Urinary bladder (tissue), 4 donors: ENCODE data around the gene DUSP19. TPM values are rescaled to one million over a fixed set of nuclear protein-coding genes. Genes with fewer than 3 reads are reported as not detected.

Source experiments
- DNase-seq: peaks from one replicate; pipeline ENCODE4 v3.0.0-alpha.2; 2015; ENCODE audit errors: extremely low spot score
- H3K27ac ChIP-seq: one replicate; pipeline ENCODE4 v1.5.1; 2013; ENCODE audit warnings: low read depth, mild to moderate bottlenecking, moderate library complexity
- H3K36me3 ChIP-seq: one replicate; pipeline ENCODE4 v1.6.1; 2013; ENCODE audit warnings: mild to moderate bottlenecking, moderate library complexity; ENCODE audit not compliant: insufficient read depth
- H3K4me1 ChIP-seq: one replicate; pipeline ENCODE4 v1.6.1; 2013; ENCODE audit warnings: mild to moderate bottlenecking, moderate library complexity; ENCODE audit not compliant: insufficient read depth
- H3K4me3 ChIP-seq: one replicate; pipeline ENCODE4 v1.5.1; 2013; ENCODE audit warnings: low read depth, low read length
- WGBS: extraction: QIAGEN DNeasy Blood & Tissue Kit; methylation state at CpG from one replicate; pipeline ENCODE4 v1.1.7; 2013; 5-methylcytosine and 5-hydroxymethylcytosine counted together
- polyA plus RNA-seq: library from polyadenylated mRNA; stranded (reverse); fragments of 200-250 nt; gene quantifications from one replicate; pipeline ENCODE4 v1.2.3, GENCODE V29; 2013
- total RNA-seq: library from RNA; depleted of rRNA; stranded (reverse); fragments of >200 nt; gene quantifications from one replicate; pipeline ENCODE4 v1.2.3, GENCODE V29; 2014
- donor health status: healthy with polysubstance abuse.
- donor health status: healthy.

The DUSP19 gene
- total and polyA plus RNA-seq, 2 donors: 2.9 to 9.6 TPM

GRCh38 chr2:183081911-183082310, 3.4 kb downstream of the DUSP19 start:
- WGBS: 25% methylated on average over 1 of the region's 1 CpG
- no peak overlapping the region for H3K27ac ChIP-seq
- no peaks in the 10 kb centered on the region for H3K36me3 ChIP-seq
- no peak for DNase-seq
- H3K4me3 ChIP-seq: no peak overlapping the region
- no peaks in the 10 kb centered on the region for H3K4me1 ChIP-seq

GRCh38 chr2:183088061-183088460, 9.5 kb downstream of the DUSP19 start:
- H3K4me3 ChIP-seq: no peak overlapping the region
- no peak overlapping the region for H3K27ac ChIP-seq
- 85% methylated on average over 3 of the region's 3 CpGs for WGBS
- H3K36me3 ChIP-seq: no peaks in the 10 kb centered on the region
- DNase-seq: no peak
- H3K4me1 ChIP-seq: no peaks in the 10 kb centered on the region

GRCh38 chr2:183089192-183089851, 10.8 kb downstream of the DUSP19 start:
- Histone ChIP-seq H3K27ac (no peak overlapping the region), H3K4me1 (no peaks in the 10 kb centered on the region), H3K4me3 (no peak overlapping the region), H3K36me3 (no peaks in the 10 kb centered on the region)
- no peak for DNase-seq
- WGBS: 90% methylated on average over 6 of the region's 6 CpGs

- Histone ChIP-seq H3K27ac (no peak overlapping the region), H3K4me1 (no peaks in the 10 kb centered on the region), H3K4me3 (no peak overlapping the region), H3K36me3 (no peaks in the 10 kb centered on the region)
- DNase-seq: no peak
- WGBS: 94% methylated on average over 7 of the region's 7 CpGs
Measured at GRCh38 chr2:183091318-183091953, 12.9 kb downstream of the DUSP19 start.

GRCh38 chr2:183091954-183092345, 13.4 kb downstream of the DUSP19 start:
- whole genome bisulfite sequencing: 93% methylated on average over 2 of the region's 2 CpGs
- Histone ChIP-seq H3K27ac (no peak overlapping the region), H3K4me3 (no peak overlapping the region), H3K36me3 (no peaks in the 10 kb centered on the region), H3K4me1 (no peaks in the 10 kb centered on the region)
- no peak for DNase-seq

- no peak overlapping the region for H3K4me3 ChIP-seq
- H3K27ac ChIP-seq: no peak overlapping the region
- no peaks in the 10 kb centered on the region for H3K4me1 ChIP-seq
- WGBS: 23% methylated on average over 2 of the region's 2 CpGs
- no peak for DNase-seq
- no peaks in the 10 kb centered on the region for H3K36me3 ChIP-seq
Measured at GRCh38 chr2:183093857-183094657, 15.5 kb downstream of the DUSP19 start.

- WGBS: 70% methylated on average over 4 of the region's 4 CpGs
- no peaks in the 10 kb centered on the region for H3K4me1 ChIP-seq
- H3K36me3 ChIP-seq: no peaks in the 10 kb centered on the region
- H3K4me3 ChIP-seq: no peak overlapping the region
- H3K27ac ChIP-seq: no peak overlapping the region
- no peak for DNase-seq
Measured at GRCh38 chr2:183105402-183106134, 27.0 kb downstream of the DUSP19 start.

- no peaks in the 10 kb centered on the region for H3K36me3 ChIP-seq
- no peaks in the 10 kb centered on the region for H3K4me1 ChIP-seq
- H3K27ac ChIP-seq: no peak overlapping the region
- 88% methylated on average over 3 of the region's 3 CpGs for WGBS
- H3K4me3 ChIP-seq: no peak overlapping the region
- no peak for DNase-seq
Measured at GRCh38 chr2:183112577-183112976, 34.0 kb downstream of the DUSP19 start.

- H3K4me3 ChIP-seq: no peak overlapping the region
- no peak for DNase-seq
- 66% methylated on average over 2 of the region's 2 CpGs for WGBS
- H3K4me1 ChIP-seq: no peaks in the 10 kb centered on the region
- no peak overlapping the region for H3K27ac ChIP-seq
- H3K36me3 ChIP-seq: no peaks in the 10 kb centered on the region
Measured at GRCh38 chr2:183113630-183114029, 35.1 kb downstream of the DUSP19 start.

GRCh38 chr2:183117226-183117625, 38.7 kb downstream of the DUSP19 start:
- 78% methylated on average over 3 of the region's 3 CpGs for WGBS
- H3K4me3 ChIP-seq: no peak overlapping the region
- no peaks in the 10 kb centered on the region for H3K4me1 ChIP-seq
- no peak overlapping the region for H3K27ac ChIP-seq
- no peak for DNase-seq
- H3K36me3 ChIP-seq: no peaks in the 10 kb centered on the region

GRCh38 chr2:183123117-183123958, 44.8 kb downstream of the DUSP19 start:
- H3K27ac ChIP-seq: no peak overlapping the region
- peak overlapping the region; percentile 63 for H3K4me3 ChIP-seq
- 24% methylated on average over 17 of the region's 17 CpGs for WGBS
- peak; percentile 0 for DNase-seq
- H3K4me1 ChIP-seq: no peaks in the 10 kb centered on the region
- H3K36me3 ChIP-seq: no peaks in the 10 kb centered on the region

- 2% methylated on average over 7 of the region's 7 CpGs for WGBS
- no peak for DNase-seq
Measured at GRCh38 chr2:183123959-183124221, 45.3 kb downstream of the DUSP19 start.

More at GRCh38 chr2:183123959-183124221, 45.3 kb downstream of the DUSP19 start:
- Histone ChIP-seq H3K27ac (peak overlapping the region; percentile 60), H3K36me3 (no peaks in the 10 kb centered on the region), H3K4me3 (peak overlapping the region; percentile 63), H3K4me1 (no peaks in the 10 kb centered on the region)
